HG03025 (cell line): ENCODE data around the gene APOA4.

Source experiments
- ATAC-seq: cut with Tn5 transposase; IDR thresholded peaks from one replicate; pipeline ENCODE4 v1.9.1; 2021; ENCODE audit warnings: mild to moderate bottlenecking, moderate library complexity; ENCODE audit not compliant: unreplicated experiment, low FRiP score

Gene APOA4

GRCh38 chr11:116786326-116786725 is 36.8 kb downstream of the APOA4 start:
- ATAC-seq = no peak

- no peak for ATAC-seq
These were observed 40.4 kb downstream of the APOA4 start for GRCh38 chr11:116782728-116783127.

GRCh38 chr11:116778556-116778955 is 44.5 kb downstream of the APOA4 start:
- no peak for ATAC-seq

DNA sequence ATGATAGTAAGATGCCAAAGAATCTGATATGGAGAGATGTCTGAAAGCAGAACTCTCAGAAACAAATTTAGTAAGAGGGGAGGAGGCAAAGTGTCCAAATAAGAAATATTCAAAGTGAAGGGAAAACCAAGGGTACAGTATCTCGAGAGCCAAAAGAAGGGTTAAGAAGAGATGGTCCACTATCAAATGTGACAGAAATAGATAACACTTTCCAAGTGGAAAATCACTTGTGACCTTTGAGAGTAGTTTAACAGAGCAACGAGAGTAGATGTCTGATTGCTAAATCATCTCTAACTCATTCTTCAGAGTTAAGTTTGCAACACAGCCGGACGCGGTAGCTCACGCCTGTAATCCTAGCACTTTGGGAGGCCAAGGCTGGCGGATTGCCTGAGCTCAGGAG is 46.0 kb downstream of the APOA4 start:
- no peak for ATAC-seq

GRCh38 chr11:116776522-116776984 is 46.6 kb downstream of the APOA4 start:
- no peak for ATAC-seq

- ATAC-seq = no peak
These were observed 47.1 kb downstream of the APOA4 start for GRCh38 chr11:116775975-116776374.

GRCh38 chr11:116774661-116775060 is 48.4 kb downstream of the APOA4 start:
- no peak for ATAC-seq

DNA sequence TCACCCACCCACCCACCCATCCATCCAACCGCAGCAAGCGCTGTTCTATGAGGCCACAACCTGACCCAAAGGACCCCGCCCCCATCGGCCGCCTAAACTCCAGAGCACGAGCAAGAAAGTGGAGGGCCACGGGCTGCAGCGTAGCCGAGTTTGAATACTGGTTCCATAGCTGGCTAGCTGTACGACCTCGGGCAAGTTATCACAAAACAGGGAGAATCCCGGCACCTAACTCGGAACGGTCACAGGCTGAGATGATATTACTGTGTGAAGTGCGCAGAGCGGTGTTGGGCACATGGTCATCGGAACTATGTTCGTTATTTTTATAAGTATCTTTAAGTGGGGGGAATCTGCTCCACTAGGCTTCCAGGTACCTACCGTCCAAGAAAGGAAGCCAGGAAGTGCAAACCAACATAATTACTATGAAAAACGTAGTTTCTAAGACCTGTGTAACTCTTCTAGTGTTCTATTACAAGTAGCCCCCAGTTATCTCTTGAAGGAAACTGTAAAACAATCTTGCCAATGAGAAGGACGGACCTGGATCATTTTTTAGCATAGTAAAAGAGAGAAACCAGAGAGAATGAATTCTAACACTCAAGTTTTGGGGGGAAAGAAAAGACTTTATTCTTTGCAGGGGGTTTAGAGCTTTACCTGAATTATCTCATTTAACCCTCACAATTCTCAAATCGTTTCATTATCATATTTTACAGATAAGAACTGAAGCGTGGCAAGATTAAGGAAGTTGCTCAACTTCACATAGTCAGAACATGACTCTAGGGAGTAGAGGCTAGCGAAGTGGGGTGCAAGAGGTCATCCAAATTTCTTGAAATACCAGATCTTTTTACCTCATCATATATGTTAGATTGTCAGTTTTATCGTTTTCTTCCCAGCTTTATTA is 49.7 kb downstream of the APOA4 start:
- ATAC-seq = peak; percentile 31

DNA sequence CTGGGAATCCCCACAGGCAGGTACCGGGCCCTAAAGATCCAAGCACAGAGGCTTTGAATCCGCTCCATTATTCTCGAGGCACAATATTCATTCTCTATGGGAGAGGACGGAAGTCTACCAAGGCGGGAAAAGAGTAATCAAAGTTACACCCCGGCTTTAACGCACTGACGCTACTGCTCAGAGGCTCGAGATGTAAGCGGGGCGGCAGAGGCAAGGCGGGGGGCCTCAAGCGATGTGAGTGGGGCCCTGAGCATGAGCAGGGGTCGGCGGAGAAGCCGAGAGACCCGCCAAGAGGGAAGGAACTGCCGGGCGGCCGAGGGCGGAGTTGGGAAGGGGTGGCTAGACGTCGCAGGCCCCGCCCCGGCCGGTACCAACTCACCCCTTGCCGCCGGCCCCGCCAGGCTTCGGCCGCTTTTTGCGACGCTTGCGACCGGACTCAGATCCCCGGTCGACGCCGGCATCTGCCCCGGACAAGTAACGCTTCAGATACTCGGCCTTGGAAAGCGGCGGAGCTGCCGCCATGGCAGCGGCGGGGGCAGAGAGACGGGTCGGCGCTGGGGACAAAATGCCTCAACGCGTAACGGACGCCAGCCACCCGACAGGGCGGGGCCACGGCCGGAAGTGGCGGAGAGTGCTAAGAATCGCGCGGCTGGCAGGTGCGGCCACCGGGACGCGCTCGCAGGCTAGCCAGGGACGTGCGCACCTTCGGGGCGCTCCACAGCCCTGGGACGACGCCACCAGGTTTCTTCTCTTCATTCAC is 50.5 kb downstream of the APOA4 start, which contains the start of gene BUD13:
Gene BUD13 (minus strand): TSS at position 545 of the 760 bp plus-strand sequence. CDS start 23 bp downstream, at position 522.
- ATAC-seq = peak; percentile 85

- no peak for ATAC-seq
These were observed 51.2 kb downstream of the APOA4 start for GRCh38 chr11:116771935-116772334.
